GM23248 (cell line): ENCODE data around the gene ERICH3.

ENCODE experiments used
- EZH2 ChIP-seq: fragments of 200-600 bp; sonication (generic); IDR thresholded peaks from 2 replicates; pipeline ENCODE4 v1.6.1; 2018; ENCODE audit warnings: antibody characterized with exemption, mild to moderate bottlenecking; ENCODE audit not compliant: insufficient read depth, poor library complexity, severe bottlenecking
- EZH2phosphoT487 ChIP-seq: fragments of 200-600 bp; sonication (generic); IDR thresholded peaks from 2 replicates; pipeline ENCODE4 v1.6.1; 2018; ENCODE audit warnings: antibody characterized with exemption, moderate library complexity, mild to moderate bottlenecking, low read depth; ENCODE audit not compliant: insufficient read depth

- TF ChIP-seq EZH2phosphoT487 (no peak), EZH2 (no peak)
Observed at GRCh38 chr1:74618974-74619373, 54.6 kb downstream of the ERICH3 start.
